HG02840 (cell line): ENCODE results near the gene EBF3.

Source experiments
- ATAC-seq: cut with Tn5 transposase; IDR thresholded peaks from one replicate; pipeline ENCODE4 v1.9.1; 2021; ENCODE audit warnings: mild to moderate bottlenecking, moderate library complexity, moderate number of reproducible peaks; ENCODE audit not compliant: unreplicated experiment, low FRiP score

The EBF3 gene

DNA sequence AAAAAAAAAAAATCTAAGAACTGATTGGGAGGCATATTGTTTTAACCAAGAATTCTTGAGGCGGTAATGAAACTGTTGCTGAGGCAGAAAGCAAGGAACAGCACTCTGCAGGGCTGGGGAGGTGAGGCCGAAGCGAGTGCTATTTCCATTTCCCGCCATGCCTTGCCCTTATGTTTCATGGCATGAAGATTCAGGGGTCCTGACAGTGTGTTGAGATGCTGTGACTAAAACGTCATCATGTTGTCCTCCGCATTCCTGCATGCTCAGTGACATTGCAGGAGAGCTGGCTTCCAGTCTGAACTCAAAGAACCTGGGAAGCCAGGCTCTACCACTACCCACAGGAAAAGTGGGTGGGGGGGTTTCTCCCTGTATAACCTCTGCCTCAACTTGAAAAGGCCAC is 85.2 kb downstream of the EBF3 start:
- no peak for ATAC-seq

- ATAC-seq: no peak
Measured at GRCh38 chr10:129877773-129878371, 86.2 kb downstream of the EBF3 start.

- no peak for ATAC-seq
Measured at GRCh38 chr10:129876838-129877237, 87.2 kb downstream of the EBF3 start.

DNA sequence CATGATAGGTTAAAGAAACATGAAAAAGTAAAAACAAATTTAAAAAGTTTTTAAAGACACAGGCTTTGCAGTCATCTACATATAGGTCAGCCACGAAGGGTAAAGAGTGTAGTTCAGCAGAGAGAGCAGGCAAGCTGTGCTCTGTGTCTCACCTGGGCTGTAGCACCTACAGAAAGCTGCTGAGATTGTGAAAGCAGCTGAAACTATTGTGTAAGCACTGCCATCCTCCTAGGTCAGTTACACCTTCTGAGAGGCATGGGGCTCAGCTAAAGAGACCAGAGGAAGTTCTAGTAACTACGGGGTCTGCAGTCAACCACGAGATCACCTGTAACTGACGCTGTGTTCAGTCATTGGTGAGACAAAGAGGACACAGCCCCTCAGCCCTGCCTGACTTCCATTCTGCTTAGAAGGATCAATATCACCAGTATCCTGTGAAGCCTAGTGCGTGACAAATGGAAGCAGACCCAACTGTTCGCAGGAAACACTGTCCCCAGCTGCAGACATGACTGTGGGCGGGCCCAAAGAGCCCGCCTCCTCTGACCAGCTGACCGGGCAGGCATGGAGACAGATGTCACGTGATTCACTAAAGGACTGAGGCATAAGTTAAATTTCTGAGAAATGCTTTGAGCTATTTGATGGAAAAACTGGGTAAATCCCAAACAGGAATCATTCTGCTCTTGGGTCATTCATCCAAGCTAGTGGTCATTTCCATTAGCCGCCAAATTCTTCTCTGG is 87.9 kb downstream of the EBF3 start:
- ATAC-seq: no peak

- ATAC-seq: no peak
Measured at GRCh38 chr10:129873351-129873750, 90.7 kb downstream of the EBF3 start.

DNA sequence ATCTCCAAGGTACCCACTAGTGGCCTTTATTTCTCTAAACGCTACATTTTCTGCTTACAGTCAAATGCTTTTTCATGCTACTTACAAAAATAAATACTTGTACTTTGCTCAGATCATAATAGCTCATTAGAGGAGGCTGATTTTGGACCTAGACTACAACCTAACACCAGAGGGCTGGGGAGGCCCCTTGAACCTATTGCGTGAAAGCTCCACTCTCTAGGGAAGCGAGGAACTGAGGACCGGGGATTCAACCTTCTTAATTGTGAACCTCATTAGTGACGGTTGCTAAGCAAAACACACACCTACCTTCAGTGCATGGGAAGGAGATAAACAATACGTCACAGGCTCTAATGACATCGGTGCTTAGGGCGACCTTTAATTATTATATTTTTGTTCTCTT is 92.1 kb downstream of the EBF3 start:
- no peak for ATAC-seq

DNA sequence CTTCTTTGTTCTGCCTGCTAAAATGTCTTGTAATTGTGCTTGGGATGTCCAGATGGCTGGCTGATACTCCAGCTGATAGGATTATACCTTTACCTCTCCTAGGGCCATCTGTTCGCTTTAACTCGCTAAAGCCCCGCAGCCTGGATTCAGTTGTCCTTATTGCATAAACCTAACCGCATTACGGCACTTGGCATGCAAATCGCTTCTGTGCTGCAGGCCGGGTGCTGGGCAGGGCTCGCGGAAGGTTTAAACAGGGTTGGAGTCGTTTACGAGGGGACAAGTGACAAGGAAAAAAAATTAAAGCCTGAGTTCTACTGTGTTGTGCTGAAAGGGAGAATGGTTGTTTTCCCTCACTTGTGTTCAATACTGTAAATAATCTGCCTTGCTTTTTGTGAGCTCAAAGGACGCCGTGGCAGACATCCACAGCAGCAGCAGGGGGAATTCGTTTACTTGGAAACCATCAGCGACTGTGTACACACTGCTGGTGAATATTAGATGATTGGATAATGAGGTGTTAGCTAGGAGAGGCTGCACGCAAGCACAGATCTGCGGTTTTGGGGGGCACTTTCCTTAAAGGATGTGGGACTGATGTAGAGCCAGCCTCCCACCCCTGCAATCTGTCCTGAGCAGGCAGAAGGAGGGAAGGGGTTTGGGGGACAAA is 93.0 kb downstream of the EBF3 start:
- ATAC-seq: no peak

DNA sequence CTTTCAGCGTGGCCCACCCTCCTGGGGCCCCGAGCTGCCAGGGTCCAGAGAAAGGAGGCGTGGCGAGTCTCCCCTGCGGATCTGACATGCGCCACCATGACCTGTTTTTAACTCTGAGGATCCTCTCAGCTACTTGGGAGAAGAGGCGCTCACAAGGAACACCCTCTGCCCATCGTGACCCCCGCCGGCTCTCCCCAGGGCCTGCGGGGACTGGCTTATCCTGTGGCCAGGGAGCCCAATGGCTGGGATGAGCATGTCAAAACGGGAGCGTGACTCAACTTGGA is 93.7 kb downstream of the EBF3 start:
- no peak for ATAC-seq

GRCh38 chr10:129869596-129870473 is 94.2 kb downstream of the EBF3 start:
- ATAC-seq: no peak

GRCh38 chr10:129868449-129869035 is 95.5 kb downstream of the EBF3 start:
- ATAC-seq: no peak

GRCh38 chr10:129867631-129868179 is 96.4 kb downstream of the EBF3 start:
- ATAC-seq: no peak

- ATAC-seq: no peak
Measured at GRCh38 chr10:129866894-129867293, 97.2 kb downstream of the EBF3 start.

- no peak for ATAC-seq
Measured at GRCh38 chr10:129865960-129866359, 98.1 kb downstream of the EBF3 start.

GRCh38 chr10:129865413-129865812 is 98.7 kb downstream of the EBF3 start:
- ATAC-seq: no peak

DNA sequence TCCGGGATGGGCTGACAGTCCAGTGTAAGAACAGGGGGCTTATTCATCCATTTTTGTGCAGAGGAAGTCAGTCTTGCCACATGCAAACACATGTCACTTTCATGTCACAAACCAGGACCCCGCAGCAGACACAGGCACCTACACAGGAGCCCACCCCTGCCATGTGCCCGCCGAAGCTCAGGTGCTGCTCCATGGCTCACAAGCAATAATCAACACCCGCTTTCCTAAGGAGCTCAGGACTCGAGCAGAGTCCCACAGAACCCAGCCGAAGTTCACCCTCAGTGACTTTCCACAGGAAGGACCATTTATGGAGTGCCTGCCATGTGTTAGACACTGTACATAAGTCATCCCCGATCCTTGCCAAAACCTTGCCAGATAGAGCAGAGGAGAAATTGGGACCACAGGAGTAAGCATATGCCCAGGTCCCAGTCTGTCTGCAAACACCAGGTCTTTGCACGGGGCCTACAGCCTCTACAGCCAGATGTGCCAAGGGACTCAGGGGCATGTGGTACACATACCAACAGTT is 99.4 kb downstream of the EBF3 start:
- ATAC-seq: no peak

DNA sequence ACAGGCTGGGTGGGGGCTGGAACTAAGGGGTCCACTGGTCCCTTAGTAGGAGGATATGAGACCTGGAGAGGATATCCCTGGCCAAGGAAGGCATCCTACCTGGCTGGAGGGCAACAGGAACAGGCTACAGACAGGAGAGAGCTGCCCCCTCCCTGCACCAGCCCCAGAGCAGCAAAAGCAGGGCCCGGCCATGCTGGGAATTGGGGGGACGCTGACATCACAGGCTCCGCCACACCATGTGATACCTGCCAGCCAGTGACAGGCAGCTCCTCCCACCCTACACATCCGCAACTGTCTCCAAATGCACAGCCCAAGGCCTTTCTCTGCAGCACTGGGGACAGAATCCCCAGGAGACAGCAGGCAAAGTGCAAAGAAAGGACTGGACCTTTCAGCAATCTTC is 100.0 kb downstream of the EBF3 start:
- no peak for ATAC-seq

GRCh38 chr10:129863201-129863663 is 100.8 kb downstream of the EBF3 start:
- no peak for ATAC-seq

DNA sequence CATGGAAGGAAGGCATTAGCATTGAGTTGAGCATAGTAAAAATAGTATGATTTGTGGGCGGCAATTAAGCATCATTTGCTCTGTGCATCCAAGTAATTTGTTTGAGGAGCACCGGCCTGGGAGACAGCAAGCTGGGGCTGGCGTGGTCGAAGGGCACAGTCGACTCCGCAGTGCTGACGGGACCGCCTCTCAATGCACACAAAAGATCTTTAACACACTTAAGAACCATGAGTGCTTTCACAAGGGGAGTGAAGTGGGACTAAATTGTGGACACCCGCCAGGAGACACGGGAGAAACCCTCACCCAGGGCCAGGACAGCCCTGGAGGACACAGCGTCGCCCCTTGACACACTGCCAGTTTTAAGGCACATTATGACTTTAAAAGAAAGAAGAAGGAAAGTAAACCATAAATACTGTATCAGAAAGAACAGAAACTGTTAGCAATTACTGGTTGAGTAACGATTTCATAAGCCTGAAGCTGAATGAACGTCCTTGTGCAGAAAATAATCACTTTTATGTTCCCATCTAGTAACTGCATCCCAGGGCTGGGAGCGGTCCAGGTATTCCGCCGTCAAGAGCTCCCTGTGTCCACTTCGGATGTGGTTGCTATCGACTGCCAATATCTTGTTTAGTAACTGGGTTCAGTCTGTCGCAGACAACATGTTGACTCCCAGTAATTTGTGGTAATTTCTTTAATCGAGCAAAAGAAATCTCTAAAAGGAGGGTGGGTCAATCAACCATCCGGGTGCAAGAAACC is 102.1 kb downstream of the EBF3 start:
- no peak for ATAC-seq

DNA sequence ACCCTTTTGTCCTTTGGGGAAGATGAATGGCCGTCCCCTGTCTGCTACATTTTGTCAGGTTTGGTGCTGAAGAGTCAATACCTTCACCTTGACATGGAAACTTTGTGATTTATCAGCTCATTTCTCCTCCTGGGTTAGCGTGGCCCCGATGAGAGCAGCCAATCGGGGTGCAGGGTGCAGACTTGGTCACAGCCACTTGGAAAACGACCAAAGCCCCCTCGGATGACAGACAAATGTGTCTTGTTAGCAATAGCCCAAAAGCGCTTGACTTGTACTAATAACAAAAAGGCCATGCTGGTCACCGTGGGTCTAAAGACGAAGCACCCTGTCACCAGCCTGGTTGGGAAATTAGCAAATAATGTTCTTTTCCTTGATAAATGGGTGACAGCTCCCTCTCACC is 103.7 kb downstream of the EBF3 start:
- no peak for ATAC-seq
